Measurements from ENCODE around the gene TPK1. TPM values are rescaled to one million over a fixed set of nuclear protein-coding genes. Genes with fewer than 3 reads are reported as not detected.

The TPK1 gene
- total and polyA plus RNA-seq, 2 donors (not counting 1 experiment from before 2014, with no cell fraction given) = 2.4 to 4.1 TPM

- Histone ChIP-seq H3K4me1 (ENCODE audit: control insufficient read depth, extremely low read depth, insufficient read depth, low read length) (no peaks in the 10 kb centered on the region), H3K27ac (ENCODE audit: insufficient read depth, low read length) (no peak overlapping the region), H3K9ac (ENCODE audit: insufficient read depth, low read length) (no peak overlapping the region), H2AFZ (ENCODE audit: low read length) (no peak overlapping the region), H3K4me2 (ENCODE audit: extremely low read depth, insufficient read depth, low read length) (no peak overlapping the region), H3K9me3 (ENCODE audit: control insufficient read depth, insufficient read depth, low read depth, low read length) (no peaks in the 10 kb centered on the region), H4K20me1 (ENCODE audit: control insufficient read depth, extremely low read depth, insufficient read depth, low read length) (no peaks in the 10 kb centered on the region), H3K36me3 (ENCODE audit: control insufficient read depth, insufficient read depth, low read length) (no peaks in the 10 kb centered on the region), H3K27me3 (ENCODE audit: control insufficient read depth, insufficient read depth, low read length) (no peaks in the 10 kb centered on the region), H3K79me2 (ENCODE audit: control insufficient read depth, insufficient read depth, low read length) (no peaks in the 10 kb centered on the region), H3K4me3 (replicated peaks in 1 of 4; ENCODE audit: control extremely low read depth in 1 of 4, insufficient read depth in 1 of 4, low read depth in 3 of 4, low read length in 4 of 4) (no peak overlapping the region)
- no peak for DNase-seq (ENCODE audit: low read depth in 2 of 2)
- TF ChIP-seq EZH2 (IDR thresholded peaks at IDR 0.05; ENCODE audit: low read length, missing control alignments) = no peak
- TF ChIP-seq CTCF (conservative IDR thresholded peaks at IDR 0.05 in 1 of 2, IDR thresholded peaks at IDR 0.05 in 1 of 2; ENCODE audit: low read depth in 1 of 2, low read length in 2 of 2) = no peak
Measured at GRCh38 chr7:144725070-144725469, 110.8 kb downstream of the TPK1 start.

- no peak for DNase-seq (ENCODE audit: low read depth in 2 of 2)
- H3K79me2 ChIP-seq (ENCODE audit: control insufficient read depth, insufficient read depth, low read length) = no peaks in the 10 kb centered on the region
- H4K20me1 ChIP-seq (ENCODE audit: control insufficient read depth, extremely low read depth, insufficient read depth, low read length) = no peaks in the 10 kb centered on the region
- no peaks in the 10 kb centered on the region for H3K9me3 ChIP-seq (ENCODE audit: control insufficient read depth, insufficient read depth, low read depth, low read length)
- H3K36me3 ChIP-seq (ENCODE audit: control insufficient read depth, insufficient read depth, low read length) = no peaks in the 10 kb centered on the region
- H3K27ac ChIP-seq (ENCODE audit: insufficient read depth, low read length) = no peak overlapping the region
- no peak overlapping the region for H3K9ac ChIP-seq (ENCODE audit: insufficient read depth, low read length)
- no peaks in the 10 kb centered on the region for H3K4me1 ChIP-seq (ENCODE audit: control insufficient read depth, extremely low read depth, insufficient read depth, low read length)
- TF ChIP-seq CTCF (conservative IDR thresholded peaks at IDR 0.05 in 1 of 2, IDR thresholded peaks at IDR 0.05 in 1 of 2; ENCODE audit: low read depth in 1 of 2, low read length in 2 of 2) (no peak), EZH2 (IDR thresholded peaks at IDR 0.05; ENCODE audit: low read length, missing control alignments) (no peak)
- H2AFZ ChIP-seq (ENCODE audit: low read length) = no peak overlapping the region
- no peaks in the 10 kb centered on the region for H3K27me3 ChIP-seq (ENCODE audit: control insufficient read depth, insufficient read depth, low read length)
- H3K4me2 ChIP-seq (ENCODE audit: extremely low read depth, insufficient read depth, low read length) = no peak overlapping the region
- no peak overlapping the region for H3K4me3 ChIP-seq (replicated peaks in 1 of 4; ENCODE audit: control extremely low read depth in 1 of 4, insufficient read depth in 1 of 4, low read depth in 3 of 4, low read length in 4 of 4)
Measured at GRCh38 chr7:144723301-144723700, 112.6 kb downstream of the TPK1 start.

GRCh38 chr7:144720710-144721109, 115.1 kb downstream of the TPK1 start:
- TF ChIP-seq EZH2 (IDR thresholded peaks at IDR 0.05; ENCODE audit: low read length, missing control alignments) = no peak
- H3K27me3 ChIP-seq (ENCODE audit: control insufficient read depth, insufficient read depth, low read length) = no peaks in the 10 kb centered on the region
- H2AFZ ChIP-seq (ENCODE audit: low read length) = no peak overlapping the region
- no peak overlapping the region for H3K9ac ChIP-seq (ENCODE audit: insufficient read depth, low read length)
- no peak overlapping the region for H3K4me3 ChIP-seq (replicated peaks in 1 of 4; ENCODE audit: control extremely low read depth in 1 of 4, insufficient read depth in 1 of 4, low read depth in 3 of 4, low read length in 4 of 4)
- H3K9me3 ChIP-seq (ENCODE audit: control insufficient read depth, insufficient read depth, low read depth, low read length) = no peaks in the 10 kb centered on the region
- no peak overlapping the region for H3K4me2 ChIP-seq (ENCODE audit: extremely low read depth, insufficient read depth, low read length)
- no peaks in the 10 kb centered on the region for H3K4me1 ChIP-seq (ENCODE audit: control insufficient read depth, extremely low read depth, insufficient read depth, low read length)
- H4K20me1 ChIP-seq (ENCODE audit: control insufficient read depth, extremely low read depth, insufficient read depth, low read length) = no peaks in the 10 kb centered on the region
- H3K36me3 ChIP-seq (ENCODE audit: control insufficient read depth, insufficient read depth, low read length) = no peaks in the 10 kb centered on the region
- DNase-seq (ENCODE audit: low read depth in 2 of 2) = no peak
- no peaks in the 10 kb centered on the region for H3K79me2 ChIP-seq (ENCODE audit: control insufficient read depth, insufficient read depth, low read length)
- H3K27ac ChIP-seq (ENCODE audit: insufficient read depth, low read length) = no peak overlapping the region
